ENCODE measurements around the gene SLC25A19.

DNA sequence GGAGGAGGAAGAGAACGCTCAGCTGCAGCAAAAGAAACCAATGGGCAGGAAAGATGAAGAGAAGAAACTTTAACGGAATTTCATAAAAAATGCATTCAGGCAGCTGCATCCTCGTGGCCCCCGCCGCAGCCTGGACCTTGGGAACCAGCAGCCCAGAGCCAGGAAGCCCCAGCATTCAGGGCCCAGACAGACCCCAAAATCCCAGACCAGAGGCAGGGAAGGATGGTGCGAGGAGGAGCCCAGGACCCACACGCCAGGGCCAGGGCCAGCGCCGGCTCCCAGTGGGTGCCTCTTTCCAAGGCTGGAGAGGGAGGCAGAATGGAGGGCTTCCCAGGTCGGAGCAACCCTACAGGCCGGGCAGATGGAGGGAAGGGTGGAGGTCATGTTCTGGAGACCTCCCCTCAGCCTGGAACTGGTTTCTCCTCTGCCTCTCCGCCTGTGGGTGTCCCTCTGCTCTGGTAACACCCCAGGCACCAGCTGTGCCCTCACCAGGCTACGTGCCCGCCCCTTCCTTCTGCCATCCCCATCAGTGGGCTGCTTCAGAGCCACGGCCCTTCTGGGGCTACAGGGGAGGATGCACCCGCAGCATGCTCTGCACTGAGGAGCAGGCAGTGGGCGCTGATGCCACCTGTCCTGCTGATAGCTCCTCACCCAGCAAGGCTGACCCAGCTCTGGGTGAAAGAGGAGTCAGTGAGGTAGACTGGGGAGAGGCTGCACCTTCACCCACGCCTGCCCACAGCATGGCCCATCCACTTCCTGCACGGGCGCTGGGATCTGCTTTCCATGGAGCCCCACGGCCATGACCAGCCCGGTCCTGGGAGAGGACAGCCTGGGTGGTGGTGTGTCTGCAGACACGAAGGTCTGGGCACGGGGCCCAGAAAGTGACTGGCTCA lies 17.0 kb downstream of the SLC25A19 start:
- no peak; the same call in 1 of the 2 replicates for TF ChIP-seq POLR2AphosphoS5 (IDR thresholded peaks at IDR 0.05; ENCODE audit: low read depth, low read length)
- no peak for TF ChIP-seq SIN3A (IDR thresholded peaks at IDR 0.05; ENCODE audit: borderline replicate concordance, insufficient read depth, low read length)
- TF ChIP-seq TAF1 (IDR thresholded peaks at IDR 0.05; ENCODE audit: borderline replicate concordance, insufficient read depth, low read length) = no peak
- TF ChIP-seq REST (IDR thresholded peaks at IDR 0.05; ENCODE audit: insufficient read depth in 1 of 2, low read depth in 2 of 2, low read length in 2 of 2) = no peak

All from PFSK-1 (cell line).